ENCODE measurements around the gene CHST8. TPM values are rescaled to one million over a fixed set of nuclear protein-coding genes. Genes with fewer than 3 reads are reported as not detected.

Gene CHST8
- total RNA-seq, 1 experiment from 2014 or later = 2.3 TPM

DNA sequence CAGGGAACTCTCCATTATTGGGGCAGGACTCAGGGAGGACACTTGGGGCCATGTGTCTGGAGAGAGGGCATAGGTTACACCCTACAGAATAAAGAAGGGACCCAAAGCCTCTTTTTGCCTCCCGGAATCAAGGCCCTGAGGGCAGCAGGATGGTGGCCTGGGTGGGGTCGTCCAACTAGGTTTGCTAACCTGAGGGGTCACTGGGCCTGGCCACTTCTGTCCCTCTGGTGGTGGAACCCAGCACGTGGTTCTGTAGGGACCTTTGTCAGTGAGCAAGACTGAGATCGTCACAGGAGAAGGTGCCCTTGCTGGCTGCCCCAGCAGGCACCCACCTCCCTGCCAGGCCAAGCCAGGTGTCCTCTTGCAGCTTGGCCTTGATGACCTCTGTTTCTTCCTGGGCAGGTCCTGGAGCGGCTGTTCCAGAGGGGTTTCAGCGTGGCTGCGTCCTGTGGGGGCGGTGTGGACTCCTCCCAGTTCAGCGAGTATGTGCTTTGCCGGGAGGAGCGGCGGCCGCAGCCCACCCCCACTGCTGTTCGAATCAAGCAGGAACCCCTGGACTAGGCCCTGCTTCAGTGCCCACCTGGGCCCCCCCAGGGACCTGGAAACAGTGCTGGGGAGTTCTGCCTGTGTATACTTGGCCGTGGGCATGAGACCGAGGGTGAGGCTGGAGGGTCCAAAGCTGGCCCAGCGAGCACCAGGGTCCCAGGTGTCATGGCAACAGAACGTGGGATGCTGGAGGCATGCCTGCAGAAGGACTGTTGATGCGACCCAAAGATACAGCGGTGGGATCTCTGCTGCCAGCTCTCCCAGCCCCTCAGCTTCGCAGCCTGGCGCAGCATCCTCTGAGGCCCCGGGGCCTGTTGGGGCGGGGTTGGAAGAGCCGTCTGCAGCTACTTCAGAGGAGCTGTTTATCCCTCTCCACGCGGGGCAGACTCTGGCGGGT, 190.9 kb downstream of the CHST8 start:
- intact Hi-C loops (cut with micrococcal nuclease; ENCODE audit: unreplicated experiment) = no loop called here
- H3K4me1 ChIP-seq (ENCODE audit: insufficient read depth, low read length, poor library complexity, severe bottlenecking) = no peaks in the 10 kb centered on the region
- no peaks in the 10 kb centered on the region for H3K27me3 ChIP-seq (replicated peaks; ENCODE audit: insufficient read depth, low read depth, low read length, poor library complexity)
- DNase-seq (ENCODE audit: low spot score) = no peak
- H3K4me3 ChIP-seq (ENCODE audit: low read depth, low read length, poor library complexity, severe bottlenecking) = no peak overlapping the region
- H3K27ac ChIP-seq (ENCODE audit: low read depth, low read length, poor library complexity, severe bottlenecking) = no peak overlapping the region
- no peak for TF ChIP-seq EZH2 (IDR thresholded peaks at IDR 0.05; ENCODE audit: borderline replicate concordance, low read depth, low read length, poor library complexity, severe bottlenecking)
- TF ChIP-seq, protein P1, sequence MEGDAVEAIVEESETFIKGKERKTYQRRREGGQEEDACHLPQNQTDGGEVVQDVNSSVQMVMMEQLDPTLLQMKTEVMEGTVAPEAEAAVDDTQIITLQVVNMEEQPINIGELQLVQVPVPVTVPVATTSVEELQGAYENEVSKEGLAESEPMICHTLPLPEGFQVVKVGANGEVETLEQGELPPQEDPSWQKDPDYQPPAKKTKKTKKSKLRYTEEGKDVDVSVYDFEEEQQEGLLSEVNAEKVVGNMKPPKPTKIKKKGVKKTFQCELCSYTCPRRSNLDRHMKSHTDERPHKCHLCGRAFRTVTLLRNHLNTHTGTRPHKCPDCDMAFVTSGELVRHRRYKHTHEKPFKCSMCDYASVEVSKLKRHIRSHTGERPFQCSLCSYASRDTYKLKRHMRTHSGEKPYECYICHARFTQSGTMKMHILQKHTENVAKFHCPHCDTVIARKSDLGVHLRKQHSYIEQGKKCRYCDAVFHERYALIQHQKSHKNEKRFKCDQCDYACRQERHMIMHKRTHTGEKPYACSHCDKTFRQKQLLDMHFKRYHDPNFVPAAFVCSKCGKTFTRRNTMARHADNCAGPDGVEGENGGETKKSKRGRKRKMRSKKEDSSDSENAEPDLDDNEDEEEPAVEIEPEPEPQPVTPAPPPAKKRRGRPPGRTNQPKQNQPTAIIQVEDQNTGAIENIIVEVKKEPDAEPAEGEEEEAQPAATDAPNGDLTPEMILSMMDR (conservative IDR thresholded peaks at IDR 0.05; ENCODE audit: low read depth, low read length) = no peak
- H3K36me3 ChIP-seq (ENCODE audit: insufficient read depth, low read length, poor library complexity, severe bottlenecking) = no peaks in the 10 kb centered on the region
- H3K9me3 ChIP-seq (ENCODE audit: low read depth, low read length, poor library complexity, severe bottlenecking) = no peaks in the 10 kb centered on the region
- ChIA-PET POLR2A (ENCODE audit: low non-redundant PET) (no interaction called here), CTCF (no interaction called here)
- no TSS peak for BruUV-seq (replicated peaks)

DNA sequence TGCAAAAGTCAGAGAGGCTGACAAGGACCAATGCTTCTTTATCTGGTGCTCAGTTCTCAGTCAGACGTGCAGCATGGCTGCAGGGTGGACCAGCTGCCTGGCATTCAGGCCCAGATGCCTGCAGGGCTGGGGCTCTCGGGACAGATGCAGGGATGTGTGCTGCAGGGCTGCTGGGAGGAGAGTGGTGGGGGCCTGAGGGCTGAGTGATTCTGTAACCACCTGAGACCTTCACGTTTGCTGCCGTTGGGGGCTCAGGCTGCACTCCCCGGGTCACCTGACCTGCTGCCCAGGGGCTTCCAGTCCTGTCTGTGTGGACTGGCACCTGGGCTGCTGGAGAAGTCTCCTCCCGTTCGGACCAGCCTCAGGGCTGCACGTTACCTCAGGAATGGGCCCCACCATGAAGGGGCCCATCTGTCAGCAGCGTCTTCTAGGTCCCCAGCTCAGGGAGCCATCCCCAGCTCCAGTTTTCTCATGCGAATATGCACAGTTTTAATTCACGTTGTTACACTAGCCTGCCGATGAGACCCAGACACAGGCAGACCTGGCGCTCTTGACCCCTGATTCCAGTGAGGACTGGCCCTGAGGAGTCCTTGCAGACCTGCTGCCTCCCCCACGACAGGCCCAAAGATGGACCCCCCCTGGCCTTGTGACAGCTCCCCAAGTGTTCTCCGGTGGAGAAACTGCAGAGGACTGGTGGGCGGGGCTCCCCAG, 191.8 kb downstream of the CHST8 start:
- Histone ChIP-seq H3K27me3 (replicated peaks; ENCODE audit: insufficient read depth, low read depth, low read length, poor library complexity) (no peaks in the 10 kb centered on the region), H3K9me3 (ENCODE audit: low read depth, low read length, poor library complexity, severe bottlenecking) (no peaks in the 10 kb centered on the region), H3K36me3 (ENCODE audit: insufficient read depth, low read length, poor library complexity, severe bottlenecking) (no peaks in the 10 kb centered on the region), H3K4me1 (ENCODE audit: insufficient read depth, low read length, poor library complexity, severe bottlenecking) (no peaks in the 10 kb centered on the region), H3K4me3 (ENCODE audit: low read depth, low read length, poor library complexity, severe bottlenecking) (no peak overlapping the region), H3K27ac (ENCODE audit: low read depth, low read length, poor library complexity, severe bottlenecking) (no peak overlapping the region)
- BruUV-seq (replicated peaks) = no TSS peak
- CTCF ChIA-PET = no interaction called here
- intact Hi-C loops (cut with micrococcal nuclease; ENCODE audit: unreplicated experiment) = no loop called here
- DNase-seq (ENCODE audit: low spot score) = no peak
- POLR2A ChIA-PET (ENCODE audit: low non-redundant PET) = no interaction called here
- TF ChIP-seq EZH2 (IDR thresholded peaks at IDR 0.05; ENCODE audit: borderline replicate concordance, low read depth, low read length, poor library complexity, severe bottlenecking) = no peak
- TF ChIP-seq, protein P1 (conservative IDR thresholded peaks at IDR 0.05; ENCODE audit: low read depth, low read length) = no peak

DNA sequence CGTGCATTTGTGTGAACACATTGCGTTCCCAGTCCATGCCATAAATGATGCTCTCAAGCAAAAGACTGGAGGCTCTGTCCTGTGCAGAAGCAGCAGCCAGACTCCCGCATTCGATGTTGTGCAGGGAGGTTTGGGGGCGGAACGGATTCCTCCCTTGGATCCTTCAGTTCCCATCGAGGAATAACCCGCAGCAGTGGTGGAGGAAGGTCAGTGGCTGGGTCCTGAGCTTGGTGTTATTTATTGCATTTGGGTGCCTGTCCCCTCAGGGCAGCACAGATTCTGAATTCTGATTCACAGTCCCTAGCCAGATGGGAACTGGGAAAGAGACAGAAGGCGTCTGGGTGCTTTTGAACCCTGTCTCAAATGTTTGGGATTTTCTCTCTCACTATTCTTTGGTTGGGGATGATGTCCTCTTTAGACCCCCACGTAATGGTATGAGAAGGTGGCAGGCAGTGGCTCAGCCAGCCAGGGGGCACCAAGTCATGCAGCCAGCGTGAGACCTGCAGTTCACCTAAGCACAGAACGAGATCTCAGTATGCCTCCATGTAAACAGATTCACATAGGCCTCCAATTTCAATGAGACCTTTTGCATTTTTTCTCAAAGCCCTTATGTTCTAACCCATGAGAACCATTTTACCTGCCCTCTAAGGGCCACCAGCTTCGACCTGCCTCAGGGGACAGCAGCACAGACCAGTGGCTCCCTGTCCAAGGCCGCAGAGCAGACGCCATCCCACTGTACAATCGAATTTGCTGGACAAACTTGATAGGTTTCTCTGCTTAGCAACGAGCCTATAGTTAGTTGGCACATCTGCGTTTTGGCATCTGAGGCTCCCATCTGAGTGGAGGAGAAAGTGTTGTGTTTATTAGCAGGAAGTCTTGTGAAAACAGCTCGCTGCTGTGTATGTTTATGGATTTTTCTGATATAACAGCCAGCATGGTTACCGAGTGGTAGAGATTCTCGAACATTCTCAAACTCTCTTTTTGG, 192.7 kb downstream of the CHST8 start:
- no peak overlapping the region for H3K27ac ChIP-seq (ENCODE audit: low read depth, low read length, poor library complexity, severe bottlenecking)
- no peak overlapping the region for H3K4me3 ChIP-seq (ENCODE audit: low read depth, low read length, poor library complexity, severe bottlenecking)
- ChIA-PET CTCF (no interaction called here), POLR2A (ENCODE audit: low non-redundant PET) (no interaction called here)
- BruUV-seq (replicated peaks) = no TSS peak
- no peak for DNase-seq (ENCODE audit: low spot score)
- H3K36me3 ChIP-seq (ENCODE audit: insufficient read depth, low read length, poor library complexity, severe bottlenecking) = no peaks in the 10 kb centered on the region
- H3K27me3 ChIP-seq (replicated peaks; ENCODE audit: insufficient read depth, low read depth, low read length, poor library complexity) = no peaks in the 10 kb centered on the region
- H3K9me3 ChIP-seq (ENCODE audit: low read depth, low read length, poor library complexity, severe bottlenecking) = no peaks in the 10 kb centered on the region
- no peaks in the 10 kb centered on the region for H3K4me1 ChIP-seq (ENCODE audit: insufficient read depth, low read length, poor library complexity, severe bottlenecking)
- no peak for TF ChIP-seq EZH2 (IDR thresholded peaks at IDR 0.05; ENCODE audit: borderline replicate concordance, low read depth, low read length, poor library complexity, severe bottlenecking)
- TF ChIP-seq, protein P1 (conservative IDR thresholded peaks at IDR 0.05; ENCODE audit: low read depth, low read length) = no peak
- intact Hi-C loops (cut with micrococcal nuclease; ENCODE audit: unreplicated experiment) = no loop called here

All from A673 (cell line).